ENCODE measurements around the gene SUSD2. TPM values are rescaled to one million over a fixed set of nuclear protein-coding genes. Genes with fewer than 3 reads are reported as not detected.

SUSD2 gene
- total RNA-seq, 1 donor, result 0.72 TPM

- Histone ChIP-seq H3K27me3 (ENCODE audit: insufficient read depth, low read length) (no peaks in the 10 kb centered on the region), H3K36me3 (ENCODE audit: insufficient read depth, low read length) (peaks cover 3% of the 10 kb centered on the region), H3K27ac (ENCODE audit: low read depth, low read length) (no peak overlapping the region), H3K4me2 (ENCODE audit: insufficient read depth, low read length) (no peak overlapping the region), H3K9me3 (ENCODE audit: low read depth, low read length) (no peaks in the 10 kb centered on the region), H3K4me1 (ENCODE audit: insufficient read depth, low read length) (peaks cover 15% of the 10 kb centered on the region), H2AFZ (ENCODE audit: low read length) (no peak overlapping the region), H3K4me3 (ENCODE audit: insufficient read depth, low read length) (no peak overlapping the region), H3K79me2 (ENCODE audit: insufficient read depth, low read length) (peaks cover 10% of the 10 kb centered on the region), H4K20me1 (ENCODE audit: insufficient read depth, low read length) (peaks cover 33% of the 10 kb centered on the region)
- no peak for TF ChIP-seq CTCF (IDR thresholded peaks at IDR 0.05; ENCODE audit: extremely low read depth, low read depth, low read length)
- peak; percentile 31 for DNase-seq (ENCODE audit: insufficient read length, low spot score, missing footprints)
These were observed 40.9 kb upstream of the SUSD2 start for GRCh38 chr22:24140357-24140756.

- no peak for TF ChIP-seq CTCF (IDR thresholded peaks at IDR 0.05; ENCODE audit: extremely low read depth, low read depth, low read length)
- no peak overlapping the region for H3K4me3 ChIP-seq (ENCODE audit: insufficient read depth, low read length)
- H3K27ac ChIP-seq (ENCODE audit: low read depth, low read length), result no peak overlapping the region
- H3K36me3 ChIP-seq (ENCODE audit: insufficient read depth, low read length), result no peaks in the 10 kb centered on the region
- H4K20me1 ChIP-seq (ENCODE audit: insufficient read depth, low read length), result peaks cover 42% of the 10 kb centered on the region
- peaks cover 10% of the 10 kb centered on the region for H3K79me2 ChIP-seq (ENCODE audit: insufficient read depth, low read length)
- H2AFZ ChIP-seq (ENCODE audit: low read length), result no peak overlapping the region
- peak; percentile 84 for DNase-seq (ENCODE audit: insufficient read length, low spot score, missing footprints)
- H3K4me1 ChIP-seq (ENCODE audit: insufficient read depth, low read length), result peaks cover 28% of the 10 kb centered on the region
- H3K9me3 ChIP-seq (ENCODE audit: low read depth, low read length), result no peaks in the 10 kb centered on the region
- no peak overlapping the region for H3K4me2 ChIP-seq (ENCODE audit: insufficient read depth, low read length)
- H3K27me3 ChIP-seq (ENCODE audit: insufficient read depth, low read length), result no peaks in the 10 kb centered on the region
These were observed 39.7 kb upstream of the SUSD2 start for GRCh38 chr22:24141586-24141985.

- Histone ChIP-seq H3K4me1 (ENCODE audit: insufficient read depth, low read length) (peaks cover 29% of the 10 kb centered on the region), H3K4me2 (ENCODE audit: insufficient read depth, low read length) (no peak overlapping the region), H3K27me3 (ENCODE audit: insufficient read depth, low read length) (no peaks in the 10 kb centered on the region), H3K79me2 (ENCODE audit: insufficient read depth, low read length) (peaks cover 10% of the 10 kb centered on the region), H3K9me3 (ENCODE audit: low read depth, low read length) (no peaks in the 10 kb centered on the region), H3K27ac (ENCODE audit: low read depth, low read length) (no peak overlapping the region), H4K20me1 (ENCODE audit: insufficient read depth, low read length) (peaks cover 45% of the 10 kb centered on the region), H2AFZ (ENCODE audit: low read length) (no peak overlapping the region), H3K4me3 (ENCODE audit: insufficient read depth, low read length) (no peak overlapping the region), H3K36me3 (ENCODE audit: insufficient read depth, low read length) (no peaks in the 10 kb centered on the region)
- TF ChIP-seq CTCF (IDR thresholded peaks at IDR 0.05; ENCODE audit: extremely low read depth, low read depth, low read length), result no peak
- DNase-seq (ENCODE audit: insufficient read length, low spot score, missing footprints), result peak; percentile 53
These were observed 39.0 kb upstream of the SUSD2 start for GRCh38 chr22:24142241-24142640.

- Histone ChIP-seq H3K9me3 (ENCODE audit: low read depth, low read length) (no peaks in the 10 kb centered on the region), H3K27ac (ENCODE audit: low read depth, low read length) (no peak overlapping the region), H3K4me1 (ENCODE audit: insufficient read depth, low read length) (peaks cover 29% of the 10 kb centered on the region), H4K20me1 (ENCODE audit: insufficient read depth, low read length) (peaks cover 40% of the 10 kb centered on the region), H3K4me2 (ENCODE audit: insufficient read depth, low read length) (no peak overlapping the region), H2AFZ (ENCODE audit: low read length) (no peak overlapping the region), H3K79me2 (ENCODE audit: insufficient read depth, low read length) (peaks cover 10% of the 10 kb centered on the region), H3K27me3 (ENCODE audit: insufficient read depth, low read length) (no peaks in the 10 kb centered on the region), H3K4me3 (ENCODE audit: insufficient read depth, low read length) (no peak overlapping the region), H3K36me3 (ENCODE audit: insufficient read depth, low read length) (no peaks in the 10 kb centered on the region)
- DNase-seq (ENCODE audit: insufficient read length, low spot score, missing footprints), result peak; percentile 21
- TF ChIP-seq CTCF (IDR thresholded peaks at IDR 0.05; ENCODE audit: extremely low read depth, low read depth, low read length), result no peak
These were observed 38.5 kb upstream of the SUSD2 start for GRCh38 chr22:24142831-24143230.

Measured in osteoblast (primary cell).